Measurements from ENCODE around the gene BOK. TPM values are rescaled to one million over a fixed set of nuclear protein-coding genes. Genes with fewer than 3 reads are reported as not detected.
A peak's percentile ranks its signal among the peaks of the same experiment; 100 is the strongest.

BOK gene
- total and polyA plus RNA-seq, 2 of the 13 experiments (the other 11 are each of a cell fraction or from before 2014, with no cell fraction given) = 35.5 to 39.2 TPM

DNA sequence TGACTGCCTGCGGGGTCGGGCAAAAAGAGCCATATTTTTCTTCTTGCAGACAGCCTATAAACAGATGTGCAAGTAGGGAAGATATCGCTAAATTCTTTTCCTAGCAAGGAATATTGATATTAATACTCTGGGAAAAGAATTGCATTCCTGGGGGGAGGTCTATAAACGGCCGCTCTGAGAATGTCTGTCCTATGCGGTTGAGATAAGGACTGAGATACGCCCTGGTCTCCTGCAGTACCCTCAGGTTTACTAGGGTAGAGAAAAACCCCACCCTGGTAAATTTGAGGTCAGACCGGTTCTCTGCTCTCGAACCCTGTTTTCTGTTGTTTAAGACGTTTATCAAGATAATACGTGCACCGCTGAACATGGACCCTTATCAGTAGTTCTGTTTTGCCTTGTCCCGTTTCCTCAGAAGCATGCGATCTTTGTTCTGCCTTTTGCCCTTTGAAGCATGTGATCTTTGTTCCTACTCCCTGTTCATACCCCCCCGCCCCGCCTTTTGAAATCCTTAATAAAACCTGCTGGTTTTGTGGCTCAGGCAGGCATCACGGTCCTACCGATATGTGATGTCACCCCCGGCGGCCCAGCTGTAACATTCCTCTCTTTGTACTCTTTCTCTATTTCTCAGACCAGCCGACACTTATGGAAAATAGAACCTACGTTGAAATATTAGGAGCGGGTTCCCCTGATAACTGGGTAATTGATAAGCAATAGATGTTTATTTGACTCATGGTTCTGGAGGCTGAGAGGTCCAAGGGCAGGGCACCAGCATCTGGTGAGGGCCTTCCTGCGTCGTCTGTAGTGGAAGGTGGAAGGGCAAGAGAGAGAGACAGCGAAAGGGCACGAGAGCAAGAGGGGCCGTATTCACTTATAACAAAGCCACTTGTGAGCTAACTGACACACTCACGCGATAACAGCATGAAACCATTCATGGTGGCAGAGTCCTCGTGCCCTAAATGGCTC, 32.4 kb upstream of the BOK start (continued):
- TF ChIP-seq, protein P1, sequence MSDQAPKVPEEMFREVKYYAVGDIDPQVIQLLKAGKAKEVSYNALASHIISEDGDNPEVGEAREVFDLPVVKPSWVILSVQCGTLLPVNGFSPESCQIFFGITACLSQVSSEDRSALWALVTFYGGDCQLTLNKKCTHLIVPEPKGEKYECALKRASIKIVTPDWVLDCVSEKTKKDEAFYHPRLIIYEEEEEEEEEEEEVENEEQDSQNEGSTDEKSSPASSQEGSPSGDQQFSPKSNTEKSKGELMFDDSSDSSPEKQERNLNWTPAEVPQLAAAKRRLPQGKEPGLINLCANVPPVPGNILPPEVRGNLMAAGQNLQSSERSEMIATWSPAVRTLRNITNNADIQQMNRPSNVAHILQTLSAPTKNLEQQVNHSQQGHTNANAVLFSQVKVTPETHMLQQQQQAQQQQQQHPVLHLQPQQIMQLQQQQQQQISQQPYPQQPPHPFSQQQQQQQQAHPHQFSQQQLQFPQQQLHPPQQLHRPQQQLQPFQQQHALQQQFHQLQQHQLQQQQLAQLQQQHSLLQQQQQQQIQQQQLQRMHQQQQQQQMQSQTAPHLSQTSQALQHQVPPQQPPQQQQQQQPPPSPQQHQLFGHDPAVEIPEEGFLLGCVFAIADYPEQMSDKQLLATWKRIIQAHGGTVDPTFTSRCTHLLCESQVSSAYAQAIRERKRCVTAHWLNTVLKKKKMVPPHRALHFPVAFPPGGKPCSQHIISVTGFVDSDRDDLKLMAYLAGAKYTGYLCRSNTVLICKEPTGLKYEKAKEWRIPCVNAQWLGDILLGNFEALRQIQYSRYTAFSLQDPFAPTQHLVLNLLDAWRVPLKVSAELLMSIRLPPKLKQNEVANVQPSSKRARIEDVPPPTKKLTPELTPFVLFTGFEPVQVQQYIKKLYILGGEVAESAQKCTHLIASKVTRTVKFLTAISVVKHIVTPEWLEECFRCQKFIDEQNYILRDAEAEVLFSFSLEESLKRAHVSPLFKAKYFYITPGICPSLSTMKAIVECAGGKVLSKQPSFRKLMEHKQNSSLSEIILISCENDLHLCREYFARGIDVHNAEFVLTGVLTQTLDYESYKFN (CRISPR knock-in tag; conservative IDR thresholded peaks at IDR 0.05) = peak; percentile 66
- TF ChIP-seq GATAD2A (CRISPR knock-in tag; IDR thresholded peaks at IDR 0.05) (peak; percentile 34; the same call in 1 of the 2 replicates), SAP130 (CRISPR knock-in tag; IDR thresholded peaks at IDR 0.05; ENCODE audit: low read depth) (peak; percentile 26; the same call in 1 of the 2 replicates), ZNF605 (CRISPR knock-in tag; IDR thresholded peaks at IDR 0.05) (0 out of 2 replicates have a peak, but pooled peaks have one; percentile 28), ZNF350 (CRISPR knock-in tag; IDR thresholded peaks at IDR 0.05; ENCODE audit: borderline replicate concordance, low read depth) (0 out of 2 replicates have a peak, but pooled peaks have one; percentile 26), GATA4 (IDR thresholded peaks at IDR 0.05; ENCODE audit: borderline replicate concordance, low read depth) (0 out of 2 replicates have a peak, but pooled peaks have one; percentile 31)

DNA sequence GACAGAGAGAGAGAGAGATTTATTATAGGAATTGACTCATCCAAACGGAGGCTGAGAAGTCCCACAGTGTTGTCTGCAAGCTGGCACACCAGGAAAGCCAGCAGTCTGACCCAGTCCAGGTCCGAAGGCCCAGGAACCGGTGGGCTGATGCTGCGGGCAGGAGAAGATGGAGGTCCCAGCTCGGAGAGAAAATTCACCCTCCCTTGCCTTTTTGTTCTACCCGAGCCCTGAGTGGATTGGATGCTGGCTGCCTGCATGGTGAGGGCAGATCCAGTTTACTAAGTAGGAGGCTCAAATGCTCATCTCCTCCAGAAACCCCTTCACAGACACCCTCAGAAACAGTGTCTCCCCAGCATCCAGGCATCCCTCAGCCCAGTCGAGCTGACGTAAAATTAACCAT, 28.0 kb upstream of the BOK start:
- H2AFZ ChIP-seq (ENCODE audit: low read length) = no peak overlapping the region
- in situ Hi-C loops (cut with HindIII; ENCODE audit: extremely low pct_ligation_motif_present, low pct_unique_long_range_greater_than_20kb) = no loop called here
- TF ChIP-seq THAP7 (CRISPR knock-in tag; IDR thresholded peaks at IDR 0.05) (no peak), CENPT (CRISPR knock-in tag; IDR thresholded peaks at IDR 0.05; ENCODE audit: low read depth) (no peak), ZMAT3 (CRISPR knock-in tag; conservative IDR thresholded peaks at IDR 0.05) (no peak), ZSCAN9 (CRISPR knock-in tag; IDR thresholded peaks at IDR 0.05; ENCODE audit: borderline replicate concordance) (no peak), CSRNP1 (CRISPR knock-in tag; IDR thresholded peaks at IDR 0.05) (no peak), SRSF1 (optimal IDR thresholded peaks at IDR 0.05; ENCODE audit: low read depth, low read length) (no peak), YEATS2 (CRISPR knock-in tag; IDR thresholded peaks at IDR 0.05; ENCODE audit: borderline replicate concordance) (no peak)
- TF ChIP-seq, protein P2, sequence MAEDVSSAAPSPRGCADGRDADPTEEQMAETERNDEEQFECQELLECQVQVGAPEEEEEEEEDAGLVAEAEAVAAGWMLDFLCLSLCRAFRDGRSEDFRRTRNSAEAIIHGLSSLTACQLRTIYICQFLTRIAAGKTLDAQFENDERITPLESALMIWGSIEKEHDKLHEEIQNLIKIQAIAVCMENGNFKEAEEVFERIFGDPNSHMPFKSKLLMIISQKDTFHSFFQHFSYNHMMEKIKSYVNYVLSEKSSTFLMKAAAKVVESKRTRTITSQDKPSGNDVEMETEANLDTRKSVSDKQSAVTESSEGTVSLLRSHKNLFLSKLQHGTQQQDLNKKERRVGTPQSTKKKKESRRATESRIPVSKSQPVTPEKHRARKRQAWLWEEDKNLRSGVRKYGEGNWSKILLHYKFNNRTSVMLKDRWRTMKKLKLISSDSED (CRISPR knock-in tag; IDR thresholded peaks at IDR 0.05) = no peak

More for the DNA sequence above, 28.0 kb upstream of the BOK start:
- no peak overlapping the region for H3K9ac ChIP-seq (ENCODE audit: insufficient read depth, low read depth, low read length)
- H4K20me1 ChIP-seq (ENCODE audit: insufficient read depth, low read length) = no peaks in the 10 kb centered on the region
- peak overlapping the region; percentile 30; the same call in 1 of the 2 replicates for H3K4me2 ChIP-seq (ENCODE audit: low read depth, low read length)
- no peaks in the 10 kb centered on the region for H3K79me2 ChIP-seq (ENCODE audit: insufficient read depth, low read length)
- H3K9me3 ChIP-seq (ENCODE audit: low read length) = no peaks in the 10 kb centered on the region
- CTCF ChIA-PET (ENCODE audit: low intra/inter-chr PET ratio, low total read pairs) = no interaction called here
- ATAC-seq = no peak
- no peak for FAIRE-seq
- no TSS peak for BruUV-seq (replicated peaks)
- H3K27ac ChIP-seq (ENCODE audit: extremely low read length, insufficient read depth, low read length) = no peak overlapping the region
- POLR2A ChIA-PET = interaction anchor here (1.3 kb wide), 1 partner anchor 15 kb away, joined by 4 read pairs; no protein-coding TSS in a partner anchor
- H3K27me3 ChIP-seq (ENCODE audit: control insufficient read depth in 1 of 2, insufficient read depth in 2 of 2, low read length in 2 of 2) = peaks cover 0 to 15% of the 10 kb centered on the region in 2 experiments; a peak in 1 of 5 replicates
- H3K36me3 ChIP-seq (replicated peaks in 1 of 2; ENCODE audit: control insufficient read depth in 1 of 2, insufficient read depth in 2 of 2, low read length in 2 of 2) = no peaks in the 10 kb centered on the region
- H3K4me1 ChIP-seq (ENCODE audit: insufficient read depth, low read length) = peaks cover 86% of the 10 kb centered on the region
- intact Hi-C loops (cut with micrococcal nuclease; ENCODE audit: unreplicated experiment) = no loop called here
- H3K4me3 ChIP-seq (replicated peaks in 1 of 3; ENCODE audit: insufficient read depth in 1 of 3, low read depth in 2 of 3, low read length in 3 of 3) = no peak overlapping the region
- no peak for DNase-seq (ENCODE audit: low spot score)
- WGBS (ENCODE audit: low lambda C conversion rate) = 44% methylated on average over 6 of the region's 8 CpGs
